ENCODE measurements around the gene BIN2.
"Not testable (repeated sequence)": the region's sequence is repeated elsewhere in the genome, so short reads cannot be mapped to it uniquely, and the experiment has no call there.

The BIN2 gene

GRCh38 chr12:51345681-51346080 lies 21.7 kb upstream of the BIN2 start:
- DNase-seq (ENCODE audit: low read depth), result peak; percentile 31

- no peak for DNase-seq (ENCODE audit: low read depth)
Observed at GRCh38 chr12:51343201-51343600, 19.2 kb upstream of the BIN2 start.

GRCh38 chr12:51342416-51342815 lies 18.4 kb upstream of the BIN2 start:
- no peak for DNase-seq (ENCODE audit: low read depth)

- peak; percentile 81 for DNase-seq (ENCODE audit: low read depth)
Observed at GRCh38 chr12:51341251-51342007, 17.5 kb upstream of the BIN2 start.

GRCh38 chr12:51339750-51340149 lies 15.8 kb upstream of the BIN2 start:
- DNase-seq (ENCODE audit: low read depth), result no peak

- DNase-seq (ENCODE audit: low read depth), result not testable (repeated sequence)
Observed at GRCh38 chr12:51337336-51337735, 13.4 kb upstream of the BIN2 start.

GRCh38 chr12:51335931-51336330 lies 12.0 kb upstream of the BIN2 start:
- no peak for DNase-seq (ENCODE audit: low read depth)

- DNase-seq (ENCODE audit: low read depth), result peak; percentile 37
Observed at GRCh38 chr12:51334764-51335163, 10.8 kb upstream of the BIN2 start.

GRCh38 chr12:51333536-51333935 lies 9.6 kb upstream of the BIN2 start:
- DNase-seq (ENCODE audit: low read depth), result no peak

- DNase-seq (ENCODE audit: low read depth), result no peak
Observed at GRCh38 chr12:51330186-51330585, 6.2 kb upstream of the BIN2 start.

GRCh38 chr12:51329742-51330141 lies 5.8 kb upstream of the BIN2 start:
- no peak for DNase-seq (ENCODE audit: low read depth)

- no peak for DNase-seq (ENCODE audit: low read depth)
Observed at GRCh38 chr12:51328587-51328986, 4.6 kb upstream of the BIN2 start.

GRCh38 chr12:51326698-51327439 lies 2.9 kb upstream of the BIN2 start:
- DNase-seq (ENCODE audit: low read depth), result peak; percentile 56

- DNase-seq (ENCODE audit: low read depth), result no peak
Observed at GRCh38 chr12:51324953-51325352, 979 bp upstream of the BIN2 start.

- DNase-seq (ENCODE audit: low read depth), result no peak
Observed at GRCh38 chr12:51323317-51323960, 535 bp downstream of the BIN2 start.

- DNase-seq (ENCODE audit: low read depth), result no peak
Observed at GRCh38 chr12:51322452-51322851, 1.5 kb downstream of the BIN2 start.

GRCh38 chr12:51321882-51322281 lies 2.1 kb downstream of the BIN2 start:
- no peak for DNase-seq (ENCODE audit: low read depth)

GRCh38 chr12:51320695-51321320 lies 3.2 kb downstream of the BIN2 start:
- no peak for DNase-seq (ENCODE audit: low read depth)

GRCh38 chr12:51320311-51320694 lies 3.7 kb downstream of the BIN2 start:
- DNase-seq (ENCODE audit: low read depth), result no peak

GRCh38 chr12:51318846-51319599 lies 5.0 kb downstream of the BIN2 start:
- no peak for DNase-seq (ENCODE audit: low read depth)

- not testable (repeated sequence) for DNase-seq (ENCODE audit: low read depth)
Observed at GRCh38 chr12:51318057-51318806, 5.7 kb downstream of the BIN2 start.
